ENCODE data around the gene DEGS1. TPM values are rescaled to one million over a fixed set of nuclear protein-coding genes. Genes with fewer than 3 reads are reported as not detected.
A peak's percentile ranks its signal among the peaks of the same experiment; 100 is the strongest.

DEGS1 gene
- polyA plus RNA-seq, 1 donor from 2014 or later, result 53.7 TPM

- Histone ChIP-seq H3F3A (ENCODE audit: insufficient read depth, low read length, poor library complexity, severe bottlenecking) (no peaks in the 10 kb centered on the region), H4K20me1 (ENCODE audit: insufficient read depth) (no peaks in the 10 kb centered on the region), H2AFZ (ENCODE audit: low read depth, low read length) (peak overlapping the region; percentile 69), H3K4me3 (ENCODE audit: low read length) (peak overlapping the region; percentile 93), H3K27ac (ENCODE audit: low read length) (peak overlapping the region; percentile 89), H3K4me2 (ENCODE audit: low read length) (peak overlapping the region; percentile 76), H3K9me2 (ENCODE audit: insufficient read depth, low read length) (no peaks in the 10 kb centered on the region), H3K9me3 (ENCODE audit: low read length) (no peaks in the 10 kb centered on the region), H3K27me3 (ENCODE audit: insufficient read depth, low read depth, low read length) (no peaks in the 10 kb centered on the region), H3K9ac (ENCODE audit: low read length) (peak overlapping the region; percentile 95), H3K79me2 (replicated peaks; ENCODE audit: insufficient read depth, low read length) (peaks cover 34% of the 10 kb centered on the region), H3K36me3 (ENCODE audit: insufficient read depth, low read length) (no peaks in the 10 kb centered on the region)
- TF ChIP-seq EP300 (conservative IDR thresholded peaks at IDR 0.05; ENCODE audit: poor library complexity, severe bottlenecking), result no peak
- no peak for TF ChIP-seq REST (IDR thresholded peaks at IDR 0.05; ENCODE audit: borderline replicate concordance)
- TF ChIP-seq SMC3 (conservative IDR thresholded peaks at IDR 0.05; ENCODE audit: poor library complexity), result no peak
- no peak for TF ChIP-seq RAD21 (conservative IDR thresholded peaks at IDR 0.05)
- no peak for TF ChIP-seq CTCF (IDR thresholded peaks at IDR 0.05; ENCODE audit: poor library complexity, severe bottlenecking)
- no peak for TF ChIP-seq MXI1 (conservative IDR thresholded peaks at IDR 0.05; ENCODE audit: poor library complexity, severe bottlenecking)
- no peak for TF ChIP-seq POLR2AphosphoS5 (IDR thresholded peaks at IDR 0.05)
- no peak for TF ChIP-seq EZH2 (IDR thresholded peaks at IDR 0.05; ENCODE audit: borderline replicate concordance, insufficient read depth, low read length, poor library complexity, severe bottlenecking)
- TF ChIP-seq TAF1 (IDR thresholded peaks at IDR 0.05; ENCODE audit: low read depth), result no peak
These were observed 779 bp upstream of the DEGS1 start for GRCh38 chr1:224182057-224182865.

- Histone ChIP-seq H3K9me2 (ENCODE audit: insufficient read depth, low read length) (no peaks in the 10 kb centered on the region), H4K20me1 (ENCODE audit: insufficient read depth) (no peaks in the 10 kb centered on the region), H2AFZ (ENCODE audit: low read depth, low read length) (peak overlapping the region; percentile 84), H3K9me3 (ENCODE audit: low read length) (no peaks in the 10 kb centered on the region), H3K4me2 (ENCODE audit: low read length) (peak overlapping the region; percentile 64), H3K27me3 (ENCODE audit: insufficient read depth, low read depth, low read length) (no peaks in the 10 kb centered on the region), H3F3A (ENCODE audit: insufficient read depth, low read length, poor library complexity, severe bottlenecking) (no peaks in the 10 kb centered on the region), H3K79me2 (replicated peaks; ENCODE audit: insufficient read depth, low read length) (peaks cover 49% of the 10 kb centered on the region), H3K4me3 (ENCODE audit: low read length) (peak overlapping the region; percentile 93), H3K36me3 (ENCODE audit: insufficient read depth, low read length) (no peaks in the 10 kb centered on the region), H3K9ac (ENCODE audit: low read length) (peak overlapping the region; percentile 95), H3K27ac (ENCODE audit: low read length) (peak overlapping the region; percentile 89)
- TF ChIP-seq REST (IDR thresholded peaks at IDR 0.05; ENCODE audit: borderline replicate concordance) (peak; percentile 9), MXI1 (conservative IDR thresholded peaks at IDR 0.05; ENCODE audit: poor library complexity, severe bottlenecking) (peak; percentile 8), CTCF (IDR thresholded peaks at IDR 0.05; ENCODE audit: poor library complexity, severe bottlenecking) (no peak)
These were observed 712 bp downstream of the DEGS1 start for GRCh38 chr1:224183591-224184312.

Data from neural cell (in vitro differentiated cells).